ENCODE results near the gene FAM217A.

Gene FAM217A

GRCh38 chr6:4041480-4041879 lies 37.5 kb downstream of the FAM217A start:
- no peak for DNase-seq (ENCODE audit: low read depth in 1 of 2, low spot score in 1 of 2)
- H3K27me3 ChIP-seq (ENCODE audit: insufficient read depth, poor library complexity, severe bottlenecking) = no peaks in the 10 kb centered on the region
- no peak for TF ChIP-seq GABPA (IDR thresholded peaks at IDR 0.05; ENCODE audit: low read depth)
- TF ChIP-seq SPI1 (IDR thresholded peaks at IDR 0.05; ENCODE audit: borderline replicate concordance, low read depth) = no peak
- no peak for TF ChIP-seq CTCF (IDR thresholded peaks at IDR 0.05; ENCODE audit: insufficient read depth, low read length)
- TF ChIP-seq, protein P1, sequence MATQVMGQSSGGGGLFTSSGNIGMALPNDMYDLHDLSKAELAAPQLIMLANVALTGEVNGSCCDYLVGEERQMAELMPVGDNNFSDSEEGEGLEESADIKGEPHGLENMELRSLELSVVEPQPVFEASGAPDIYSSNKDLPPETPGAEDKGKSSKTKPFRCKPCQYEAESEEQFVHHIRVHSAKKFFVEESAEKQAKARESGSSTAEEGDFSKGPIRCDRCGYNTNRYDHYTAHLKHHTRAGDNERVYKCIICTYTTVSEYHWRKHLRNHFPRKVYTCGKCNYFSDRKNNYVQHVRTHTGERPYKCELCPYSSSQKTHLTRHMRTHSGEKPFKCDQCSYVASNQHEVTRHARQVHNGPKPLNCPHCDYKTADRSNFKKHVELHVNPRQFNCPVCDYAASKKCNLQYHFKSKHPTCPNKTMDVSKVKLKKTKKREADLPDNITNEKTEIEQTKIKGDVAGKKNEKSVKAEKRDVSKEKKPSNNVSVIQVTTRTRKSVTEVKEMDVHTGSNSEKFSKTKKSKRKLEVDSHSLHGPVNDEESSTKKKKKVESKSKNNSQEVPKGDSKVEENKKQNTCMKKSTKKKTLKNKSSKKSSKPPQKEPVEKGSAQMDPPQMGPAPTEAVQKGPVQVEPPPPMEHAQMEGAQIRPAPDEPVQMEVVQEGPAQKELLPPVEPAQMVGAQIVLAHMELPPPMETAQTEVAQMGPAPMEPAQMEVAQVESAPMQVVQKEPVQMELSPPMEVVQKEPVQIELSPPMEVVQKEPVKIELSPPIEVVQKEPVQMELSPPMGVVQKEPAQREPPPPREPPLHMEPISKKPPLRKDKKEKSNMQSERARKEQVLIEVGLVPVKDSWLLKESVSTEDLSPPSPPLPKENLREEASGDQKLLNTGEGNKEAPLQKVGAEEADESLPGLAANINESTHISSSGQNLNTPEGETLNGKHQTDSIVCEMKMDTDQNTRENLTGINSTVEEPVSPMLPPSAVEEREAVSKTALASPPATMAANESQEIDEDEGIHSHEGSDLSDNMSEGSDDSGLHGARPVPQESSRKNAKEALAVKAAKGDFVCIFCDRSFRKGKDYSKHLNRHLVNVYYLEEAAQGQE (IDR thresholded peaks at IDR 0.05; ENCODE audit: insufficient replicate concordance, low read depth) = no peak
- no peak for TF ChIP-seq POLR2AphosphoS5 (IDR thresholded peaks at IDR 0.05; ENCODE audit: low read depth)
- H3K4me3 ChIP-seq (replicated peaks; ENCODE audit: insufficient read depth, low read length) = no peak overlapping the region
- H3K27ac ChIP-seq (replicated peaks) = no peak overlapping the region

- no peak overlapping the region for H3K4me3 ChIP-seq (replicated peaks; ENCODE audit: insufficient read depth, low read length)
Measured at GRCh38 chr6:4039348-4039747, 39.6 kb downstream of the FAM217A start.

DNA sequence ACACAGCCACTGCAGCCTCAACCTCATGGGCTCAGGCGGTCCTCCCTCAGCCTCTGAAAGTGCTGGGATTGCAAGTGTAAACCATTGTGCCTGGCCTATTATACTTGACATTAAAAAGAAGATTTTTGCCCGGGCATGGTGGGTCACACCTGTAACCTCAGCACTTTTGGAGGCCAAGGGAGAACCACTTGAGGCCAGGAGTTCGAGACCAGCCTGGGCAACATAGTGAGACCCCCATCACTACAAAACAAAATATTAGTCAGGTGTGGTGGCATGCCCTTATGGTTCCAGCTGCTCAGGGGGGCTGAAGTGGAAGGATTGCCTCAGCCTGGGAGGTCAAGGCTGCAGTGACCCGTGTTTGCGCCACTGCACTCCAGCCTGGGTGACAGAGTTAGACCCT lies 42.4 kb downstream of the FAM217A start:
- H3K27me3 ChIP-seq (ENCODE audit: insufficient read depth, poor library complexity, severe bottlenecking) = no peaks in the 10 kb centered on the region
- no peak for DNase-seq (ENCODE audit: low read depth in 1 of 2, low spot score in 1 of 2)
- H3K4me3 ChIP-seq (replicated peaks; ENCODE audit: insufficient read depth, low read length) = no peak overlapping the region
- TF ChIP-seq GABPA (IDR thresholded peaks at IDR 0.05; ENCODE audit: low read depth) (no peak), CTCF (IDR thresholded peaks at IDR 0.05; ENCODE audit: insufficient read depth, low read length) (no peak), POLR2AphosphoS5 (IDR thresholded peaks at IDR 0.05; ENCODE audit: low read depth) (no peak), SPI1 (IDR thresholded peaks at IDR 0.05; ENCODE audit: borderline replicate concordance, low read depth) (no peak)
- TF ChIP-seq, protein P1 (IDR thresholded peaks at IDR 0.05; ENCODE audit: insufficient replicate concordance, low read depth) = no peak
- H3K27ac ChIP-seq (replicated peaks) = no peak overlapping the region

More at GRCh38 chr6:4039348-4039747, 39.6 kb downstream of the FAM217A start:
- DNase-seq (ENCODE audit: low read depth in 1 of 2, low spot score in 1 of 2) = no peak
- no peak for TF ChIP-seq CTCF (IDR thresholded peaks at IDR 0.05; ENCODE audit: insufficient read depth, low read length)
- Histone ChIP-seq H3K27me3 (ENCODE audit: insufficient read depth, poor library complexity, severe bottlenecking) (no peaks in the 10 kb centered on the region), H3K27ac (replicated peaks) (no peak overlapping the region)

GRCh38 chr6:4032475-4032874 lies 46.5 kb downstream of the FAM217A start:
- H3K27ac ChIP-seq (replicated peaks) = no peak overlapping the region
- DNase-seq (ENCODE audit: low read depth in 1 of 2, low spot score in 1 of 2) = no peak
- TF ChIP-seq SPI1 (IDR thresholded peaks at IDR 0.05; ENCODE audit: borderline replicate concordance, low read depth) = no peak
- no peak for TF ChIP-seq GABPA (IDR thresholded peaks at IDR 0.05; ENCODE audit: low read depth)
- TF ChIP-seq POLR2AphosphoS5 (IDR thresholded peaks at IDR 0.05; ENCODE audit: low read depth) = no peak
- no peak for TF ChIP-seq CTCF (IDR thresholded peaks at IDR 0.05; ENCODE audit: insufficient read depth, low read length)
- TF ChIP-seq, protein P1 (IDR thresholded peaks at IDR 0.05; ENCODE audit: insufficient replicate concordance, low read depth) = no peak
- no peak overlapping the region for H3K4me3 ChIP-seq (replicated peaks; ENCODE audit: insufficient read depth, low read length)
- no peaks in the 10 kb centered on the region for H3K27me3 ChIP-seq (ENCODE audit: insufficient read depth, poor library complexity, severe bottlenecking)

Data from HL-60 (cell line).